ENCODE data around the gene WDR20.

Gene WDR20

GRCh38 chr14:102177161-102177560 lies 37.5 kb downstream of the WDR20 start:
- TF ChIP-seq, protein P1, sequence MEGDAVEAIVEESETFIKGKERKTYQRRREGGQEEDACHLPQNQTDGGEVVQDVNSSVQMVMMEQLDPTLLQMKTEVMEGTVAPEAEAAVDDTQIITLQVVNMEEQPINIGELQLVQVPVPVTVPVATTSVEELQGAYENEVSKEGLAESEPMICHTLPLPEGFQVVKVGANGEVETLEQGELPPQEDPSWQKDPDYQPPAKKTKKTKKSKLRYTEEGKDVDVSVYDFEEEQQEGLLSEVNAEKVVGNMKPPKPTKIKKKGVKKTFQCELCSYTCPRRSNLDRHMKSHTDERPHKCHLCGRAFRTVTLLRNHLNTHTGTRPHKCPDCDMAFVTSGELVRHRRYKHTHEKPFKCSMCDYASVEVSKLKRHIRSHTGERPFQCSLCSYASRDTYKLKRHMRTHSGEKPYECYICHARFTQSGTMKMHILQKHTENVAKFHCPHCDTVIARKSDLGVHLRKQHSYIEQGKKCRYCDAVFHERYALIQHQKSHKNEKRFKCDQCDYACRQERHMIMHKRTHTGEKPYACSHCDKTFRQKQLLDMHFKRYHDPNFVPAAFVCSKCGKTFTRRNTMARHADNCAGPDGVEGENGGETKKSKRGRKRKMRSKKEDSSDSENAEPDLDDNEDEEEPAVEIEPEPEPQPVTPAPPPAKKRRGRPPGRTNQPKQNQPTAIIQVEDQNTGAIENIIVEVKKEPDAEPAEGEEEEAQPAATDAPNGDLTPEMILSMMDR (IDR thresholded peaks at IDR 0.05; ENCODE audit: low read depth, low read length) = no peak
- no peak for DNase-seq (ENCODE audit: extremely low read depth, low read depth)

DNA sequence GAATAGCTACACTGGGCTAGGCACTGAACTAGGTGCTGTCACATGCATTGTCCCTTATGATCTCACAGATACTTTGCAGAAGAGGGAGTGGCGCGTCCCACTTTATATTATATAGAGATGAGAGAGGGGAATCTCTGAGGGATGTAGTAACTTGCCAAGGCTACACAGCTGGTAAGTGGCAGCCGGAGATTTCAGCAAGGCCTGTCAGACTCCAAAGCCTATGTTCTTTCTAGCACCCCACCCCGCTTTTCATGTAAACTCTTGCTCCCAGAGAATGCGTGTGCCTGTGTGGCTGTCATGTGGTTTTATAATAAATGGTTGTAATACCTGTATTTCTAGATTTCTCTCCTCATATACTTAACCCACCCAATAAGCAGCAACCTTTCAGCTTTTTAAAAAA lies 39.1 kb downstream of the WDR20 start:
- DNase-seq (ENCODE audit: extremely low read depth, low read depth) = no peak
- TF ChIP-seq, protein P1 (IDR thresholded peaks at IDR 0.05; ENCODE audit: low read depth, low read length) = no peak

GRCh38 chr14:102180248-102180998 lies 40.7 kb downstream of the WDR20 start:
- DNase-seq (ENCODE audit: extremely low read depth, low read depth) = no peak
- TF ChIP-seq, protein P1 (IDR thresholded peaks at IDR 0.05; ENCODE audit: low read depth, low read length) = no peak

DNA sequence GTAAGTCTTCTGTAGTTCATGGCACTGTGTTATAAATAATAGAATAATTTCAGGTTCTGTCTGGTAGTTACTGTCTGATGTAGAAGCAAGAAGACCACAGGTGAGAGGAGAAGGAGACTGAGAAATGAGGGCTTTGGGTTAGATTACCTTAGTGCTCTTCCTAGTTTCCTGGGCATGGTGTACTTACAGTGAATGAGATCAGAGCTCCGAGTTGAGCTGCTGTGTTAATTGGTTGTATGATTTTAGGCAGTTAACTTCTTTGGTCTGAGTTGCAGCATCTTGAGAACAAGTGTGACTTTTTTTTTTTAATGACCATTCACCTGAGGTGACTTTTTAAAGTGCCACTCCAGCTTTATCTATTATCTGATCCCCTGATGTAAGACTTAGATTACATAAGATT lies 41.5 kb downstream of the WDR20 start:
- TF ChIP-seq, protein P1 (IDR thresholded peaks at IDR 0.05; ENCODE audit: low read depth, low read length) = no peak

GRCh38 chr14:102182190-102182589 lies 42.5 kb downstream of the WDR20 start:
- TF ChIP-seq, protein P1 (IDR thresholded peaks at IDR 0.05; ENCODE audit: low read depth, low read length) = no peak
- no peak for DNase-seq (ENCODE audit: extremely low read depth, low read depth)

More for the DNA sequence above, 41.5 kb downstream of the WDR20 start:
- DNase-seq (ENCODE audit: extremely low read depth, low read depth) = no peak

DNA sequence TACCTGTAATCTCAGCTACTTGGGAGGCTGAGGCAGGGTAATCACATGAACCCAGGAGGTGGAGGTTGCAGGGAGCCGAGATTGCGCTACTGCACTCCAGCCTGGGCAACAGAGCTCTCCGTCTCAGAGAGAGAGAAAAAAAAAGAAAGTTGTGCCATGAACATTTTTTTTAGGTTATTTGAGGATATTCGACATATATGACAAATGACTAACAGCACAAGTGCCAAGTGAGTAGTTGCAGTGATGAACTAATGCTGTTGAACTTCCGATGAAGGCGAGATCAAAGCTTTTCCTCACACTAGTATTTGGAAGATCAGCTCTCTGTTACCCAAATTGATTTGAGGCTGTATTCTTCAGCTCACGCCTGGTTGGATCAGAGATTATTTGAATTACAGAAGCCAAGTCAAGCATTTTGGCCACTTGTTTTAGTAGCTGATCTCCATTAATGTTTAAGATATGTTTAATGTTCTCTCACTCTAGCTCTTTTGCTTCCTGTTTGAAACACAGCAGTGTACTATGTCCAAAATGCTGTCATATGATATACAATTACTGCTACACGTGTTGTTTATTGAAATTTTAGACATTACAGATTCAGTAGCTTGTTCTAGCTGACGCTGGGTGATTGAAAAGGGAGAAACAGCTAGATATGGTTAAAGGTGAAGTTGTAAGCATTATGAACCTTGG lies 43.4 kb downstream of the WDR20 start:
- no peak for DNase-seq (ENCODE audit: extremely low read depth, low read depth)
- TF ChIP-seq, protein P1 (IDR thresholded peaks at IDR 0.05; ENCODE audit: low read depth, low read length) = no peak

GRCh38 chr14:102183886-102184285 lies 44.2 kb downstream of the WDR20 start:
- DNase-seq (ENCODE audit: extremely low read depth, low read depth) = no peak
- TF ChIP-seq, protein P1 (IDR thresholded peaks at IDR 0.05; ENCODE audit: low read depth, low read length) = no peak

Measured in AG09319 (cell line).